HepG2 (cell line): ENCODE data around the gene TP73. TPM values are rescaled to one million over a fixed set of nuclear protein-coding genes. Genes with fewer than 3 reads are reported as not detected.

Experiments
- ERF ChIP-seq: IDR thresholded peaks from 2 replicates; pipeline ENCODE4 v1.6.1; 2018; ENCODE audit warnings: missing biosample characterization, missing genetic modification reagents
- FOXA1 ChIP-seq, 2 experiments: fragments of 450-650 bp in 1 of 2; sonication (generic) in 1 of 2; formaldehyde crosslinking in 1 of 2; IDR thresholded peaks; 2 replicates each; pipeline versions ENCODE4 v1.4.0 to v1.6.1; 2016 to 2020; ENCODE audit warnings: missing genetic modification reagents in 1 of 2
- GMEB1 ChIP-seq: sonication (generic); formaldehyde crosslinking; IDR thresholded peaks from 2 replicates; pipeline ENCODE4 v1.5.1; 2020; ENCODE audit warnings: missing genetic modification reagents, mild to moderate bottlenecking, borderline replicate concordance
- GRHL1 ChIP-seq: sonication (generic); formaldehyde crosslinking; conservative IDR thresholded peaks from 2 replicates; pipeline ENCODE4 v1.8.0; 2022; ENCODE audit warnings: missing genetic modification reagents
- KDM4B ChIP-seq: sonication (generic); formaldehyde crosslinking; IDR thresholded peaks from 2 replicates; pipeline ENCODE4 v1.4.0; 2020; ENCODE audit warnings: missing genetic modification reagents
- PRDM15 ChIP-seq: sonication (generic); formaldehyde crosslinking; IDR thresholded peaks from 2 replicates; pipeline ENCODE4 v1.4.0; 2020; ENCODE audit warnings: missing genetic modification reagents
- TFE3 ChIP-seq: IDR thresholded peaks from 2 replicates; pipeline ENCODE4 v1.6.1; 2016
- ZMYM3 ChIP-seq: sonication (generic); formaldehyde crosslinking; IDR thresholded peaks from 2 replicates; pipeline ENCODE4 v1.5.1; 2020; ENCODE audit warnings: mild to moderate bottlenecking, missing genetic modification reagents
- polyA plus RNA-seq, 8 experiments: library from polyadenylated mRNA; depleted of rRNA in 3 of 8; stranded (reverse) in 7 of 8; unstranded in 1 of 8; fragments of >200 nt; fragmentation: Illumina TruSeq in 4 of 8; extraction: Trizol in 4 of 8; gene quantifications; 2 replicates each; pipeline versions ENCODE4 v1.2.1 to v1.2.3, GENCODE V29; 2011 to 2016; ENCODE audit warnings: low read depth in 4 of 8, missing spikeins in 1 of 8, mixed read lengths in 1 of 8; ENCODE audit not compliant: insufficient read depth in 1 of 8
- total RNA-seq, 5 experiments: library from RNA; depleted of rRNA; stranded (reverse); fragments of >200 nt; fragmentation: Illumina TruSeq; extraction: Trizol; gene quantifications; 2 replicates each; pipeline ENCODE4 v1.2.3, GENCODE V29; 2016; ENCODE audit warnings: low read depth in 1 of 5

Gene TP73
- total and polyA plus RNA-seq, 2 of the 13 experiments (the other 11 are each of a cell fraction or from before 2014, with no cell fraction given): 0.49 to 1.1 TPM

GRCh38 chr1:3674100-3675094 lies 22.1 kb downstream of the TP73 start (continued):
- TF ChIP-seq PRDM15 (CRISPR knock-in tag) (no peak), ERF (CRISPR knock-in tag) (no peak), TFE3 (CRISPR knock-in tag) (no peak), GMEB1 (no peak), KDM4B (CRISPR knock-in tag) (no peak), ZMYM3 (CRISPR knock-in tag) (no peak), GRHL1 (no peak), FOXA1 (IDR thresholded peaks at IDR 0.05) (no peak), FOXA1 (CRISPR knock-in tag; IDR thresholded peaks at IDR 0.05) (no peak)
